Measurements from ENCODE around the gene FAM149A.

Gene FAM149A

GRCh38 chr4:186108391-186108790 is 3.9 kb downstream of the FAM149A start:
- no peak overlapping the region for H3K4me3 ChIP-seq (ENCODE audit: low read depth, low read length)
- TF ChIP-seq, protein P1, sequence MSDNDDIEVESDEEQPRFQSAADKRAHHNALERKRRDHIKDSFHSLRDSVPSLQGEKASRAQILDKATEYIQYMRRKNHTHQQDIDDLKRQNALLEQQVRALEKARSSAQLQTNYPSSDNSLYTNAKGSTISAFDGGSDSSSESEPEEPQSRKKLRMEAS (IDR thresholded peaks at IDR 0.05; ENCODE audit: low read depth, low read length), result no peak
- TF ChIP-seq, protein P2, sequence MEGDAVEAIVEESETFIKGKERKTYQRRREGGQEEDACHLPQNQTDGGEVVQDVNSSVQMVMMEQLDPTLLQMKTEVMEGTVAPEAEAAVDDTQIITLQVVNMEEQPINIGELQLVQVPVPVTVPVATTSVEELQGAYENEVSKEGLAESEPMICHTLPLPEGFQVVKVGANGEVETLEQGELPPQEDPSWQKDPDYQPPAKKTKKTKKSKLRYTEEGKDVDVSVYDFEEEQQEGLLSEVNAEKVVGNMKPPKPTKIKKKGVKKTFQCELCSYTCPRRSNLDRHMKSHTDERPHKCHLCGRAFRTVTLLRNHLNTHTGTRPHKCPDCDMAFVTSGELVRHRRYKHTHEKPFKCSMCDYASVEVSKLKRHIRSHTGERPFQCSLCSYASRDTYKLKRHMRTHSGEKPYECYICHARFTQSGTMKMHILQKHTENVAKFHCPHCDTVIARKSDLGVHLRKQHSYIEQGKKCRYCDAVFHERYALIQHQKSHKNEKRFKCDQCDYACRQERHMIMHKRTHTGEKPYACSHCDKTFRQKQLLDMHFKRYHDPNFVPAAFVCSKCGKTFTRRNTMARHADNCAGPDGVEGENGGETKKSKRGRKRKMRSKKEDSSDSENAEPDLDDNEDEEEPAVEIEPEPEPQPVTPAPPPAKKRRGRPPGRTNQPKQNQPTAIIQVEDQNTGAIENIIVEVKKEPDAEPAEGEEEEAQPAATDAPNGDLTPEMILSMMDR (IDR thresholded peaks at IDR 0.05; ENCODE audit: low read depth, low read length), result no peak
- TF ChIP-seq MYC (IDR thresholded peaks at IDR 0.05; ENCODE audit: low read depth, low read length) (no peak), POLR2A (IDR thresholded peaks at IDR 0.05; ENCODE audit: extremely low read depth, insufficient read length) (no peak)
- DNase-seq (ENCODE audit: low read depth), result no peak

DNA sequence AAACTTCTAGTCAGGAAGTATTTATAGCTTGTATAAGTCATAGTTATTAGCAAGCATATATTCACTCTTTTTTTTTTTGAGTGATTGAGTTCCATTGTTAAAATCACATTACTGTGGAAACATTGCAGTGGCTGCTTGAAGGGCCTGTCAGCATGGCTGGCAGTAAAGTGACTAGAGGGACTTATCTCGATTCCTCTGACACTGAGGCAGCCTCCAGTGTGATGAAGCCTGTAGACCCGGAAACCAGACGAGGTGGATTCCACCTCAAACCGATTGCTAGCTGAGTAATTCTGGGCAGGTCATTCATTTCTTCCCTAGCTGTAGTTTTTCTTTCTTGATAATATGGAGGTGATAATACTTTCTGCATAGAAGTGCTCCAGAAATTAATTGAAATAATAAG is 4.7 kb downstream of the FAM149A start:
- no peak for DNase-seq (ENCODE audit: low read depth)
- TF ChIP-seq MYC (IDR thresholded peaks at IDR 0.05; ENCODE audit: low read depth, low read length) (no peak), POLR2A (IDR thresholded peaks at IDR 0.05; ENCODE audit: extremely low read depth, insufficient read length) (no peak)
- TF ChIP-seq, protein P1 (IDR thresholded peaks at IDR 0.05; ENCODE audit: low read depth, low read length), result no peak
- TF ChIP-seq, protein P2 (IDR thresholded peaks at IDR 0.05; ENCODE audit: low read depth, low read length), result no peak
- H3K4me3 ChIP-seq (ENCODE audit: low read depth, low read length), result no peak overlapping the region

GRCh38 chr4:186116697-186117096 is 12.2 kb downstream of the FAM149A start:
- no peak overlapping the region for H3K4me3 ChIP-seq (ENCODE audit: low read depth, low read length)
- TF ChIP-seq MYC (IDR thresholded peaks at IDR 0.05; ENCODE audit: low read depth, low read length), result no peak
- TF ChIP-seq, protein P1 (IDR thresholded peaks at IDR 0.05; ENCODE audit: low read depth, low read length), result no peak
- TF ChIP-seq POLR2A (IDR thresholded peaks at IDR 0.05; ENCODE audit: extremely low read depth, insufficient read length), result no peak

DNA sequence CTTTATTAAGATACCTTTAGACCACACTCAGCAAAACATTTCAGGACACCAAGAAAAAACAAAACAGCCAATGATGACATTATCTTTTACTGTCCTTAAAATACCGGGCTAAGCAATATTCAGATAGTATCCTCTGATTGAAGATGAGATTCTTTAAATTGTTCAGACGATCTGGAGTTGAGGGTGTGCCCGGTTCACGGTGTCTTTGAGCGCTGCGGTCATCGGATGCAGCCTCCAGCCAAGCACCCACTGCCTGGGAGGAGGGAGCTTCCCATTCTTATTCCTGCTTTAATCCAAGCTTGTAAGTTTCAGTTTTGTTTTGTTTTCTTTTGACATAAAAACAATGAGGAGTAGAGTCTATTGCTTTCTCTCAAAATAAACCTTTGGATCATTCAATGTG is 14.1 kb downstream of the FAM149A start:
- H3K4me3 ChIP-seq (ENCODE audit: low read depth, low read length), result no peak overlapping the region
- DNase-seq (ENCODE audit: low read depth), result no peak
- TF ChIP-seq, protein P1 (IDR thresholded peaks at IDR 0.05; ENCODE audit: low read depth, low read length), result no peak
- TF ChIP-seq MYC (IDR thresholded peaks at IDR 0.05; ENCODE audit: low read depth, low read length), result no peak
- TF ChIP-seq, protein P2 (IDR thresholded peaks at IDR 0.05; ENCODE audit: low read depth, low read length), result no peak

More at GRCh38 chr4:186116697-186117096, 12.2 kb downstream of the FAM149A start:
- DNase-seq (ENCODE audit: low read depth), result no peak

DNA sequence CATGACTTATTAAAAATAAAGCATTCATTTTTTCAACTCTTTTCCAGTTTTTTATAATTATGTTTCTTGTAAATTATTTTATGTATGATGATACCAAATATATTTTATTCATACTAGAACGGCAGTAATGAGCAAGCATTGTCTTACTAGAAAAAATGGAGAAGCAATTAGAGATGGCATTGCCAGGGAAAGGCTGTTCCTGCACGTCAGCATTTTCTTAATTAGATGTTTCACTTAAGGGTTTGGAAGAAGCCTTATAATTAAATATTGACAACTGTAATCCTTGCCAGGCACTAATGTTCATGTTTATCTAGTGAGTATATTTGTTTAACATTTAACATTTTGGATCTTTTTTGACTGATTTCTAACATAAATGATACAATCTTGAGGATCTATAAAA is 16.6 kb downstream of the FAM149A start:
- no peak overlapping the region for H3K4me3 ChIP-seq (ENCODE audit: low read depth, low read length)
- TF ChIP-seq, protein P1 (IDR thresholded peaks at IDR 0.05; ENCODE audit: low read depth, low read length), result no peak
- TF ChIP-seq MYC (IDR thresholded peaks at IDR 0.05; ENCODE audit: low read depth, low read length) (no peak), POLR2A (IDR thresholded peaks at IDR 0.05; ENCODE audit: extremely low read depth, insufficient read length) (no peak)
- TF ChIP-seq, protein P2 (IDR thresholded peaks at IDR 0.05; ENCODE audit: low read depth, low read length), result no peak
- DNase-seq (ENCODE audit: low read depth), result no peak

- no peak for DNase-seq (ENCODE audit: low read depth)
- H3K4me3 ChIP-seq (ENCODE audit: low read depth, low read length), result no peak overlapping the region
- TF ChIP-seq POLR2A (IDR thresholded peaks at IDR 0.05; ENCODE audit: extremely low read depth, insufficient read length), result no peak
- TF ChIP-seq, protein P2 (IDR thresholded peaks at IDR 0.05; ENCODE audit: low read depth, low read length), result no peak
- no peak for TF ChIP-seq MYC (IDR thresholded peaks at IDR 0.05; ENCODE audit: low read depth, low read length)
- TF ChIP-seq, protein P1 (IDR thresholded peaks at IDR 0.05; ENCODE audit: low read depth, low read length), result no peak
Measured at GRCh38 chr4:186128842-186129241, 24.3 kb downstream of the FAM149A start.
